ENCODE data around the gene MRPL12.

DNA sequence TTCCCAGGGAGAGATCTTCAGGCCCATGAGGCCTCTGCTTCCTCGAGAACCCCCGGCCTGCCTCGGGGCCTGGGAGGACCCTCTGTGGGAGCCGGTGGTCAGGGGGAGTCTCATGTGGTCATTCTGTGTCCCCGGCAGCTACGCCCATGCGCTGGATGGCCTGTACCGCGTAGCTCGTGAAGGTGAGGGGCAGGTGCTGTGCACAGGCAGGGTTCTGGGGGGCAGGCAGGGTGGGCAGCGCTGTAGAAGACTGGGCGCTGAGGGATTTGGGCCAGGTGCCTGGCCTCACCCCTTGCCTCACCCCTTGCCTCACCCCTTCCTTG, 13.5 kb downstream of the MRPL12 start:
- TF ChIP-seq, protein P1, sequence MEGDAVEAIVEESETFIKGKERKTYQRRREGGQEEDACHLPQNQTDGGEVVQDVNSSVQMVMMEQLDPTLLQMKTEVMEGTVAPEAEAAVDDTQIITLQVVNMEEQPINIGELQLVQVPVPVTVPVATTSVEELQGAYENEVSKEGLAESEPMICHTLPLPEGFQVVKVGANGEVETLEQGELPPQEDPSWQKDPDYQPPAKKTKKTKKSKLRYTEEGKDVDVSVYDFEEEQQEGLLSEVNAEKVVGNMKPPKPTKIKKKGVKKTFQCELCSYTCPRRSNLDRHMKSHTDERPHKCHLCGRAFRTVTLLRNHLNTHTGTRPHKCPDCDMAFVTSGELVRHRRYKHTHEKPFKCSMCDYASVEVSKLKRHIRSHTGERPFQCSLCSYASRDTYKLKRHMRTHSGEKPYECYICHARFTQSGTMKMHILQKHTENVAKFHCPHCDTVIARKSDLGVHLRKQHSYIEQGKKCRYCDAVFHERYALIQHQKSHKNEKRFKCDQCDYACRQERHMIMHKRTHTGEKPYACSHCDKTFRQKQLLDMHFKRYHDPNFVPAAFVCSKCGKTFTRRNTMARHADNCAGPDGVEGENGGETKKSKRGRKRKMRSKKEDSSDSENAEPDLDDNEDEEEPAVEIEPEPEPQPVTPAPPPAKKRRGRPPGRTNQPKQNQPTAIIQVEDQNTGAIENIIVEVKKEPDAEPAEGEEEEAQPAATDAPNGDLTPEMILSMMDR (IDR thresholded peaks at IDR 0.05; ENCODE audit: low read length) = no peak
- TF ChIP-seq EZH2 (IDR thresholded peaks at IDR 0.05; ENCODE audit: borderline replicate concordance, low read length) = no peak

Measured in OCI-LY1 (cell line).